Endometrial microvascular endothelial cells (primary cell): ENCODE measurements around the gene SPRED1. TPM values are rescaled to one million over a fixed set of nuclear protein-coding genes. Genes with fewer than 3 reads are reported as not detected.

Source experiments
- in situ Hi-C: cut with HindIII; loops from 2 replicates; pipeline ENCODE4 v1.10.0; 2017; ENCODE audit warnings: low sequenced_read_pairs, low pct_unique_long_range_greater_than_20kb; ENCODE audit errors: inconsistent ontology term
- total RNA-seq: library from RNA; depleted of rRNA; stranded (reverse); fragments of >200 nt; gene quantifications from one replicate; pipeline ENCODE4 v1.2.3, GENCODE V29; 2015; ENCODE audit errors: inconsistent ontology term

The SPRED1 gene
- 8.3 TPM for total RNA-seq

GRCh38 chr15:38252481-38253350, at the start of gene SPRED1:
SPRED1 (plus strand) TSS chr15:38252836; CDS start chr15:38253186, 350 bp downstream.
- in situ Hi-C loops = no loop called here

DNA sequence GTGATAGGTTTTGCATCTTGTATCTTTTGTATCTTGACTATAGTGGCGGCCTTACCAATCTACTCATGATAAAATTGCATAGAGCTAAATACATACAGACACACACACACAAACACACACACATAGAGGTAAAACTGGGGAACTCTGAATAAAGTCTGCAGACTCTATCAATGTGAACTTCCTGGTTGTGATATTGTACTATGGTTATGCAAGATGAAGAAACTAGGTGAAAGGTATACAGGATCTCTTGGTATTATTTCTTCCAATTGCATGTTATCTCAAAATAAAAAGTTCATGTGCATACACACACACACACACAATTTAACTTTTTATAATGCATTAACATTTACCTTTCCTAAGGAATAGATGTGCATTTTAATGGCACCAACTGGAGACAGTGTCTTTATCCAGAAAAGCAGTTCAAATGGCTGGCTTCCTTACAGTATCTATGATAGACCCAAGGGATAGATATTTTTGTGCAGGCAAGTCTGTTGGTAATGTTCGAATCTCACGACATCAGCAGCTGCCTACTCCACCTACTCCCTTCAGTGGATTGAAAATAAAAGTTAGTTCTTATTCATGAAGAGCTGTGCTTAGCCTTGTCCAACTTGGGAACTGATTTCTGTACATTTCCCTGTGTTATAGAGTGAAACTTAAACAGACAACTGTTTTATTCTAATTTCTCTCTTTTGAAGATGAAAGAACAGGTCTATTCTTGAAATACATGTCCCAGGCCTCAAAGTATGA, 46.9 kb upstream of the SPRED1 start:
- in situ Hi-C loops = no loop called here

DNA sequence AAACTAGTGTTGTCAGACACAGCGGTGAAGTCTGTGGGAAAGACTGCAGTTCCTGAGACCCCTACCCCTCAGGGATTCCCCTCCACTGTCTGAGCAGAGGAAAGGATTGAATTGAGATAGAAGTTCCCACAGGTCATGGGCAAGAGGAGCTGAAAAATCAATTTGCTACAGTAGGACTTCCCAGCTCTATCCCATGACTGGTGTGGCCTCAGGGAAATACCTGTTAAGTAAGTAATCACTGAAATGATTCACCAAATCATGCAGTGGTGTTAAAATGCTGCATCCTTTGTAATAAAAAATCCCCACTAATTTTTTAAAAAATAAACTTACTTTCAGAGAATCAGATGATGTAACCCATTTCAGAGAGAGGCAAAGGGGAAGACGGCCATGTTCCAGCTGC, 45.0 kb upstream of the SPRED1 start:
- in situ Hi-C loops = no loop called here

DNA sequence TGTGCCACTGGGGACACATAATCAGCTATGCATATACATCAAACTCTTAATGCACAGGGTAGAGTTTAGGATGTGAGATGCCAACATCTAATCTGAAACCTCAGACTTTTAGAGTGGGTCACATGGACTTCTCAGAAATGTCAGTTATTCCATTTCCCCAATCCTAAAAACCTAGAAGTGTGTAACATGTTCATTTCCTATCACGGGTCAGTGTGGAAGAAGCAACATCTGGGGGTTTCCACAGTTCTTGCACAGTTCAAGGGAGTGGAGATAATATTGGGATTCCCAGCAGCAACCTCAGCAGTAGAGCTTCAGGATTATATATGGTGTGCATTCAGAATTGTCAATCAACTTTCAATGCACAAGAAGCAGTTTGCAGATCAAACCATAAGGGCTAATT, 44.4 kb upstream of the SPRED1 start:
- in situ Hi-C loops = no loop called here

DNA sequence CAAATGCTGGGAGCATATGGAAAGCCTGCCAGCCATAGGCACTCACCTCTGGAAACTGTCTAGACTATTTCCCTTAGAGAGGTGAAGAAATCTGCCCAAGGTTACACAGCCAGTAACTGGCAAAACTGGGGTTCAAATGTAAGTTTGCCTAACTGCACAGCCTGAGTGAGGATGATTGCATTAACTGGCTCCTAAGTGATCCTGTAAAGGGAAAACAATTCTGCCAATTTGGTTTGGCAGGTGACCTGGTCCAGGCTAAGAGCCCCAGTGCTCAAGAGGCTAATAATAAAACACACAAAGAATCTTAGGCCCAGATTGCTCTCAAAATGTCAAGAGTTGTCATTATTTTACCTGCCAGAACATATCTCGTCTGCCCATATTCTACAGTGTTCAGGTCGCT, 43.9 kb upstream of the SPRED1 start:
- in situ Hi-C loops = no loop called here

GRCh38 chr15:38211249-38211648, 41.4 kb upstream of the SPRED1 start:
- in situ Hi-C loops = no loop called here

- in situ Hi-C loops = no loop called here
These were observed 40.8 kb upstream of the SPRED1 start for GRCh38 chr15:38211811-38212210.

DNA sequence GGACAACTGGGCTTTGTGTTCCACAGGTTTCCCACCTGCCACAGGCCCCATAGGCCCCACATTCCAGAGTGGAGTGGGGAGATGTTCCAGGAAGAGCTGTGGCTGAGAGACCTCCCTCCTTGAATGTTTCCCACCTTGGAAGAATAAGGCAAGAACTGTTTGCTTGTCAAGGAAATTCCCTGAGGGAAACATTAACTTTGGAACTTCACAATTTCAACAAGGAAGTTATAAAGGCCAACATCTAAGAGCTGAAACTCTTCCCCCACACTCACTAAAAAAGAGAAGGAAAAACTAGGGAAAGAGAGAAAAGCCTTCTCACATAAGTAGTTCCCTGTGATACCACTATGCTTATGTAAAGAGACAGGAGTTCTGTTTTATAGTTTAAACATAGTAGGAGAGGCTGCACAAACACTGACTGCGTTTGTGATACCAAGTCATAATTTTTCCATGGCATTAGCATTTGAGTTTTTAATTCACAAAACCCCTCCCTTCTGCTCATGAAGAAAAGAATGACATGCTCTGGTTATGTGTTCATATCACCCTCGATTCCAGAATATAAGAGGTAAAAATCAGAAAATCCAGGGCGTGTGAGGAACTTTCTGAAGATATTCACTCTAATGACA, 39.8 kb upstream of the SPRED1 start:
- in situ Hi-C loops = no loop called here

- in situ Hi-C loops = no loop called here
These were observed 39.3 kb upstream of the SPRED1 start for GRCh38 chr15:38213356-38213755.

- in situ Hi-C loops = no loop called here
These were observed 36.9 kb upstream of the SPRED1 start for GRCh38 chr15:38215707-38216106.

- in situ Hi-C loops = no loop called here
These were observed 35.9 kb upstream of the SPRED1 start for GRCh38 chr15:38216763-38217162.

- in situ Hi-C loops = no loop called here
These were observed 35.4 kb upstream of the SPRED1 start for GRCh38 chr15:38217191-38217595.

DNA sequence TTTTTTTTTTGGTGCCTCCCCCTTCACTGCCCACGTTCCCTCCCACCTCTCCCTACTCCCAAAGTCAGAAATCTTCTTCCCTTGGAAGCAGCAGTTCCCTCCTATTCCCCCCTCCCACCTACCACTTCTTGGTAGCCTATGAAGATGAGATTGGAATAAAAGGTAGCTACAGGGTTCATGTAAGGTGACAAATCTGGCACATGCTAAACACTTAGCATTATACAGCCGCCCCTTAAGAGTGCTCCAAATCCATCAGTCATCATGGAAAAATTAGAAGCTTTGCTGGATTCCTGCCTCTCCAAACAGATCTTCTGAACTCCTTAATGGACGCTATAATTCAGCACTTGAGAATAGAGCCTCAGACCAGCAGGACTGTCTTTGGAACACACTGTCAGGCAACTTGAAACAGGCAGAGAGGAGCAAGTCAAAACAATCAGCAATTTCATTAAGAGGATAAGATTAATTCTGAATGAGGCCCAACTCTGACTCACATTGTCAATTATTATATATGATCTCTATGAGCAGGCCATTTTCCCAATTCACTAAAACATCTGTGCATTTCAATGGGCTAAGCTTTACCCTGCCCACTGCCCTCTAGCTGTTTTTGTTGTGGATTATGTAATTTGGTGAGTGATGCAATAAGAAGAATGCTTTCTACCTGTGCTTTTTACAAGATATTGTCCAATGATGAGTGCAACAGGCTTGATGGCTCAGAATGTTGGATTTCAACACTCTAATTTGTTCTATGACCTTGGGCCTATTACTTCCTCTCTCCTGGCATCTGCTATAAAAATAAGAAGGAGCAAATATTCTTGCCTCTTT, 34.6 kb upstream of the SPRED1 start:
- in situ Hi-C loops = no loop called here

DNA sequence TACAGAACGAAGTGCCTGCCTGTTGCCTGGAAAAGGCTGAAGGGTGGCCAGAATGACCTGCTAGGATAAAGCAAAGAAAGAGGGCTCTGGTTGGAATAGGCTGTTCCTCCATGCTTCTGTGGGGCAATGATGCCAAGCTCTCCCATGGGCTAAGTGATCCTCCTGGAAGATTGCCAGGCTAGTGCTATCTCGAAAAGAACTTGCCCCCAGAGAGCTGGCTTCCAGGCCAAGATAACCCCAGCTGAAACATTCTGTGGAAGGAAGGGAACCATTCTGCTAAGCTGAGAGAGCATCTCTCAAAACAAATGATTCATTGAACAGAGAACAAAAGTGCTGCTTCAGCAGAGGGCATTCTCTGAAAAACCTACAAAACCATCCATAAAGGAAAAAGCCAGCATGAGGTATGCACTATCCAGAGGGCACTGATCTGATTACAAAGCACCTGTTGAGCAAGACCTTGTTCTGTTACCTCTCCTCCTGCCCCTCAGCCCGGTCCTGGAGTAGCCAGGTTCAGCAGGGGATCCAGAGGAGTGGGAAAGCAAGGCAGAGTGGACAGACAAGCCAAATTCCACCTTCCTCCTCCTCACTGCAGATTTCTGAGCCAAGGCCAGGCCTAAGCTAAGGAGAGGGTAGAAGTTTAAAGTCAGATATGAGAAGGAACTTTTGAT, 31.9 kb upstream of the SPRED1 start:
- in situ Hi-C loops = no loop called here

DNA sequence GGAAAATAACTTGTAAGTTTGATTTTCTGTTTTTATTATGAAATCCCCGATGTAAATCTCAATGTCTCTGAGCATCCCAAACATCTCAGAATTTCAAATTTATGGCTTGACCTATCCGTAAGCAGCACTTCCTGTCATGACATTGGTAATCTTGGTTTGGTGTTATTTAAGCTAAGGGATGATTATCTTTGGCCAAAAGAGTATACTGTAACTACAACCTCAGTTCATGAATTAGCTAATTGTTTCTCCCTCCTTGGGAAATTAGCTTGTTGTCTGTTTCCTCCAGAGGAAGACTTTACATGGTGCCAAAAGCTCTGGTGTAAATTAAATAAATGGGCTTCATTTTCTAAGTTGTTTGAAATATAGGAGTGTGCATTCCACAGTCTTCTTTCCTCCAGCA, 28.1 kb upstream of the SPRED1 start:
- in situ Hi-C loops = no loop called here

- in situ Hi-C loops = no loop called here
These were observed 27.3 kb upstream of the SPRED1 start for GRCh38 chr15:38225381-38225780.

GRCh38 chr15:38226608-38227266, 25.9 kb upstream of the SPRED1 start:
- in situ Hi-C loops = no loop called here

DNA sequence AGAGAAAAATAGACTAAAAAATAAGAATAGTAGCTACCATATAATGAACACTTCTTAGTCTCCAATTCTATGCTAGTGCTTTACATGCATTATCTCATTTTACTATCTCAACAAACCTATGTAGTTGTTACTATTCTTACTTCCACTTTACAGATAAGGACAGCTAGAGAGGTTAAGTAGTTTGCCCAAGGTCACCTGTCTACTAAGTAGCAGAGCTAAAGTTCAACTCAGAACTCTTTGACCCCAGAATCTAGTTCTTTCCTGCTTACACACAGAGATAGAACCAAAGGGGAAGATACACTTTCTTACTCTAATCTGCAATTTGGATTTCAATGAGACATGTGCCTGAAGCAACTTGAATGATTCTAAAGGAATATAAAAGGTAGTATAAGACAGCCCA, 24.7 kb upstream of the SPRED1 start:
- in situ Hi-C loops = no loop called here
